Measurements from ENCODE around the gene UBE2K. TPM values are rescaled to one million over a fixed set of nuclear protein-coding genes. Genes with fewer than 3 reads are reported as not detected.
"Not testable (repeated sequence)": the region's sequence is repeated elsewhere in the genome, so short reads cannot be mapped to it uniquely, and the experiment has no call there.

The UBE2K gene
- total and polyA plus RNA-seq, 10 of the 15 experiments (the other 5 are each of a cell fraction or from before 2014, with no cell fraction given): 17.0 to 141 (median 75.5) TPM

- H3K27me3 ChIP-seq (replicated peaks in 1 of 2; ENCODE audit: control insufficient read depth in 2 of 2, insufficient read depth in 2 of 2, low read length in 1 of 2); H3K36me3 ChIP-seq (ENCODE audit: control insufficient read depth in 2 of 2, insufficient read depth in 2 of 2, low read length in 1 of 2); FAIRE-seq; H4K20me1 ChIP-seq (ENCODE audit: control insufficient read depth, insufficient read depth); ATAC-seq; BruUV-seq (replicated peaks); H3K79me2 ChIP-seq (ENCODE audit: control insufficient read depth, insufficient read depth, low read length); H2AFZ ChIP-seq (ENCODE audit: control insufficient read depth, low read depth, low read length); in situ Hi-C loops (cut with MboI); intact Hi-C loops (cut with micrococcal nuclease; ENCODE audit: unreplicated experiment); H3K9ac ChIP-seq (ENCODE audit: control insufficient read depth, insufficient read depth, low read length); H3K9me3 ChIP-seq (replicated peaks; ENCODE audit: control insufficient read depth, insufficient read depth, low read length); H3K27ac ChIP-seq (ENCODE audit: control insufficient read depth, insufficient read depth); H3K4me2 ChIP-seq (ENCODE audit: control insufficient read depth, insufficient read depth); H3K4me3 ChIP-seq; DNase-seq (ENCODE audit: low read depth, low spot score): not testable (repeated sequence)
- SMC1A ChIA-PET (ENCODE audit: uncharacterized antibody, unreplicated experiment): interaction anchor here (1.1 to 6.1 kb wide), 13 partner anchors 9 to 196 kb away, joined by 3 to 45 read pairs (median 4); partner anchors contain the start of genes SMIM14 and UGDH
- 90% methylated on average over 5 of the region's 5 CpGs for WGBS (ENCODE audit: insufficient coverage, insufficient replicate concordance, low lambda C conversion rate, missing lambda C conversion rate)
- CTCF ChIA-PET: interaction anchor here (0.6 to 3.8 kb wide), 4 partner anchors 16 to 383 kb away, joined by 3 to 29 read pairs (median 6); no protein-coding TSS in a partner anchor
- POLR2A ChIA-PET: interaction anchor here (0.5 to 1.9 kb wide), 6 partner anchors 16 to 201 kb away, joined by 3 to 7 read pairs (median 5); no protein-coding TSS in a partner anchor
- RAD21 ChIA-PET (ENCODE audit: unreplicated experiment): interaction anchor here (0.7 to 4.1 kb wide), 10 partner anchors 17 to 137 kb away, joined by 3 to 31 read pairs (median 4); partner anchors contain the start of genes SMIM14 and UGDH
- peaks cover 31% of the 10 kb centered on the region for H3K4me1 ChIP-seq (ENCODE audit: control insufficient read depth, insufficient read depth, low read length)
Measured at GRCh38 chr4:39656638-39657037, 41.3 kb upstream of the UBE2K start.

- no TSS peak for BruUV-seq (replicated peaks)
- POLR2A ChIA-PET: interaction anchor here (0.5 to 1.9 kb wide), 9 partner anchors 17 to 191 kb away, joined by 3 to 7 read pairs (median 3); no protein-coding TSS in a partner anchor
- RAD21 ChIA-PET (ENCODE audit: unreplicated experiment): interaction anchor here (0.6 to 4.1 kb wide), 11 partner anchors 18 to 188 kb away, joined by 3 to 31 read pairs (median 8); partner anchors contain the start of genes SMIM14 and UGDH
- CTCF ChIA-PET: interaction anchor here (0.6 to 3.8 kb wide), 9 partner anchors 16 to 382 kb away, joined by 3 to 29 read pairs (median 5); partner anchors contain the start of gene SMIM14
- in situ Hi-C loops (cut with MboI): no loop called here
- Histone ChIP-seq H3K4me2 (ENCODE audit: control insufficient read depth, insufficient read depth) (peak overlapping the region; percentile 41; the same call in 1 of the 2 replicates), H3K4me1 (ENCODE audit: control insufficient read depth, insufficient read depth, low read length) (peaks cover 31% of the 10 kb centered on the region), H3K9me3 (replicated peaks; ENCODE audit: control insufficient read depth, insufficient read depth, low read length) (no peaks in the 10 kb centered on the region; the same call in 1 of the 3 replicates), H3K9ac (ENCODE audit: control insufficient read depth, insufficient read depth, low read length) (no peak overlapping the region), H3K27me3 (replicated peaks in 1 of 2; ENCODE audit: control insufficient read depth in 2 of 2, insufficient read depth in 2 of 2, low read length in 1 of 2) (no peaks in the 10 kb centered on the region), H2AFZ (ENCODE audit: control insufficient read depth, low read depth, low read length) (no peak overlapping the region), H3K27ac (ENCODE audit: control insufficient read depth, insufficient read depth) (peak overlapping the region; percentile 3; the same call in 1 of the 2 replicates), H3K4me3 (no peak overlapping the region), H3K79me2 (ENCODE audit: control insufficient read depth, insufficient read depth, low read length) (no peaks in the 10 kb centered on the region), H4K20me1 (ENCODE audit: control insufficient read depth, insufficient read depth) (no peaks in the 10 kb centered on the region), H3K36me3 (ENCODE audit: control insufficient read depth in 2 of 2, insufficient read depth in 2 of 2, low read length in 1 of 2) (no peaks in the 10 kb centered on the region)
- peak; percentile 88 for ATAC-seq
- WGBS (ENCODE audit: insufficient coverage, insufficient replicate concordance, low lambda C conversion rate, missing lambda C conversion rate): 3% methylated on average over 6 of the region's 6 CpGs
- SMC1A ChIA-PET (ENCODE audit: uncharacterized antibody, unreplicated experiment): interaction anchor here (0.6 to 6.1 kb wide), 17 partner anchors 10 to 197 kb away, joined by 3 to 45 read pairs (median 4); partner anchors contain the start of gene SMIM14
- peak; percentile 83 for FAIRE-seq
- intact Hi-C loops (cut with micrococcal nuclease; ENCODE audit: unreplicated experiment): no loop called here
- DNase-seq (ENCODE audit: low read depth, low spot score): peak; percentile 67
- peak; percentile 77 for TF ChIP-seq NFIC (IDR thresholded peaks at IDR 0.05; ENCODE audit: low read depth, low read length)
- TF ChIP-seq EZH2 (IDR thresholded peaks at IDR 0.05; ENCODE audit: borderline replicate concordance, control insufficient read depth, low read depth, low read length): no peak
- no peak for TF ChIP-seq NFXL1 (IDR thresholded peaks at IDR 0.05; ENCODE audit: borderline replicate concordance)
- peak; percentile 62; the same call in 1 of the 2 replicates for TF ChIP-seq DPF2 (IDR thresholded peaks at IDR 0.05)
- TF ChIP-seq E2F8 (IDR thresholded peaks at IDR 0.05; ENCODE audit: low read depth, partially characterized antibody): no peak
- peak; percentile 75 for TF ChIP-seq EED (IDR thresholded peaks at IDR 0.05; ENCODE audit: low read depth)
- TF ChIP-seq ZNF384 (IDR thresholded peaks at IDR 0.05; ENCODE audit: borderline replicate concordance, low read depth, low read length): peak; percentile 37; the same call in 1 of the 2 replicates
- TF ChIP-seq CBFB (IDR thresholded peaks at IDR 0.05; ENCODE audit: low read depth): peak; percentile 29; the same call in 1 of the 2 replicates
- TF ChIP-seq E4F1 (IDR thresholded peaks at IDR 0.05; ENCODE audit: borderline replicate concordance, partially characterized antibody): no peak
- TF ChIP-seq SMC3 (IDR thresholded peaks at IDR 0.05; ENCODE audit: borderline replicate concordance, low read length): no peak
Measured at GRCh38 chr4:39657465-39657864, 40.5 kb upstream of the UBE2K start.
